ENCODE data around the gene DENND1B. TPM values are rescaled to one million over a fixed set of nuclear protein-coding genes. Genes with fewer than 3 reads are reported as not detected.

Gene DENND1B
- total RNA-seq, 1 experiment from 2014 or later: 19.2 TPM

- DNase-seq (ENCODE audit: extremely low read depth, low read depth): no peak
These were observed 85.2 kb downstream of the DENND1B start for GRCh38 chr1:197690074-197690473.

GRCh38 chr1:197688233-197688632, 87.0 kb downstream of the DENND1B start:
- no peak for DNase-seq (ENCODE audit: extremely low read depth, low read depth)

GRCh38 chr1:197686702-197687355, 88.5 kb downstream of the DENND1B start:
- DNase-seq (ENCODE audit: extremely low read depth, low read depth): no peak

- DNase-seq (ENCODE audit: extremely low read depth, low read depth): no peak
These were observed 89.0 kb downstream of the DENND1B start for GRCh38 chr1:197686231-197686630.

GRCh38 chr1:197685785-197686184, 89.5 kb downstream of the DENND1B start:
- no peak for DNase-seq (ENCODE audit: extremely low read depth, low read depth)

GRCh38 chr1:197683895-197684553, 91.3 kb downstream of the DENND1B start:
- no peak for DNase-seq (ENCODE audit: extremely low read depth, low read depth)

- DNase-seq (ENCODE audit: extremely low read depth, low read depth): no peak
These were observed 92.0 kb downstream of the DENND1B start for GRCh38 chr1:197683280-197683679.

DNA sequence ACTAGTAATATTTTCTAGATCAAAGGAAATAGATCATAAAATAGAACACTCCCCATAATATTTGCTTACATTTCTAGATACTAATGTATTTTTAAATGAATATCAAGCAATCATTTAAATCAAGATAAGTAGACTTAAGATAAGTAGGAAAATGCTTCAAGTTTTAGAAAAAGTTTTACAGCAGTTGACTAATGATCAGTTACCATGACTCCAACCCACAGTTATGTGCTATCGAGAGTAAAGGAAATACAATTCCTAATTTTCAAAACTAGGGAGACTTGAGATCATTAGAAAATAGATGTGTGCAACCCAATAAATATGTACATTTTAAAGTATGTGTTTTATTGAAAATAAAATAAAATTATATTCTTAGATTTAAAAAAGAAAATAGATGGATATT, 95.0 kb downstream of the DENND1B start:
- DNase-seq (ENCODE audit: extremely low read depth, low read depth): no peak

GRCh38 chr1:197677752-197678295, 97.5 kb downstream of the DENND1B start:
- no peak for DNase-seq (ENCODE audit: extremely low read depth, low read depth)

DNA sequence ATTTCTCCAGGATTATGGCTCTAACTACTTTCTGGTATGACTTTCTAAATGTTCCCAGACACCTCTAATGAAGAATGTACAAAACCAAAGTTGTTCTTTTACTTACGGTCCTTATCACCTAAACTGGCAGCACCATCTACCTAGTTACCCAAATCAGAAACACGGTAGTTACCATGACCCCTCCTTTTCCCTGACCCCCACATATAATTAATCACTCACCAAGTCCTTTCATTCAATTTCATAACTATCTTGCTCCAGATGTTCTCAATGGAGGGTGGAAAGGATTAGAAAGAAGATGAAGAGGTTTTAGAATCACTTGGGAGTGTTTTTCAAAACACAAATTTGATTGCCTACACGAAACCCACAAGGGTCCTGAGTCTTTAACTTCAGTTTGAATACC, 98.0 kb downstream of the DENND1B start:
- no peak for DNase-seq (ENCODE audit: extremely low read depth, low read depth)

DNA sequence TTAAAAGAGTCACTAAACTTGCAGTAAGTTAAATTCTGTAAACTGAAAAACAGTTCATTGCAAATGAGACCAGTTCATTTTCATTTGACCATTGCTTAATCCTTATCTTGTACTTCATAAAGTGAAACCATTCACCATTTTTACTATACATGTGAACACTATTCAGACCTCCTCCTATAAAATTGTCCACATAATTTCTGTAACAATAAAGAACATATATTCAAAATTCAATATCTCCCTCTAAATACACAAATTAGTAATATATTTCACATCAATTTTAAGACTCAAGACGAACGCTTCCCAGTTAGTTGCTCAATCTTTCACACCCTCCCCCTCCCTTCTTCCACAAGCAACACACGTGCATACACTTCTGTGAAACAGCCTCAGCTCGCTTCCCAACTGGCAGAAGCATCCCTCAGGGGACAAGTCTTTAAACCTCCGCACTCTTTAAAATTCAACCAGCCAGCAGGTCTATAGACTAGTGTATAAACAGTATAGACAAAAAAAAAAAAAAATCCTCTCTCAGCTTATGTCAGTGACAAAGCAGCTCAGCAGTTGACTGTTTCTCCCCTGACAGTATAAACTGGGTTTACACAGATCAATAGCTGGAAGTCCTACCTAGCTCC, 99.6 kb downstream of the DENND1B start:
- DNase-seq (ENCODE audit: extremely low read depth, low read depth): no peak

GRCh38 chr1:197674286-197674685, 101.0 kb downstream of the DENND1B start:
- DNase-seq (ENCODE audit: extremely low read depth, low read depth): no peak

DNA sequence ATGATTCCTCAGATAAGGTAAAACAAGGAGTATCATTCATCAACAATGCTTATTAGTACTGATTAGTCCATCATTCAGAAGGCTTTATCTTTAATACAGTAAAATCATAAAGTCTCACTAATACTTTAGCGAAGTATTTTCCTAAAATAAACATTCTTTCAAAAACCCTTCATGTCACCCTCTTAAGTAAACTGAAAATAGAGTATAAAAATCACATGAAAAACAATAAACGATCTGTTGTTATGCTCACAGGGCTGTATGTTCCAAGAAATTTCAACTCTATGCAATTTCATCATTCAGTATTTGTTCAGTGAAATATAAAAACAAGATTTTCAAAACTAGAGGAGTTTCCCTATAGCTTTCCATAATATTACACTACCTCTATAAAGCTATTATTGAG, 102.0 kb downstream of the DENND1B start:
- no peak for DNase-seq (ENCODE audit: extremely low read depth, low read depth)

- no peak for DNase-seq (ENCODE audit: extremely low read depth, low read depth)
These were observed 102.9 kb downstream of the DENND1B start for GRCh38 chr1:197672347-197672746.

DNA sequence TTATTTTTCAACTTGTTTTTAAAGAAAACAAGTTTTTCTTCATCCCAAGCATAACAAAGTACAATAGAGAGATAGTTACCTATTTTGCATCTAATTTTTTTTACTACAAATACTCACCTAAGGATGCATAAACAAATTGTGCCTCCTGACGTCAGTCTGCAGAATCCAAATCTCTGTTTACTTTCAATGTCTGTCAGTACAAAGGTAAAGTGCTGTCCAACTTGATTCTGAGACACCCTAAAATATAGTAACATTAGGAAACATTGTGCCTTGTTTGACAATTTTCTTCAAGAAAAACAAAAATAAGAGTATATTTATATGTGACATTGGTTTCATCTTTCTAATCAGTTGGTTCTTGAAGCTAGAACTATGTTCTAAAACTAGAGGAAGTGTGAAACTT, 103.4 kb downstream of the DENND1B start:
- no peak for DNase-seq (ENCODE audit: extremely low read depth, low read depth)

DNA sequence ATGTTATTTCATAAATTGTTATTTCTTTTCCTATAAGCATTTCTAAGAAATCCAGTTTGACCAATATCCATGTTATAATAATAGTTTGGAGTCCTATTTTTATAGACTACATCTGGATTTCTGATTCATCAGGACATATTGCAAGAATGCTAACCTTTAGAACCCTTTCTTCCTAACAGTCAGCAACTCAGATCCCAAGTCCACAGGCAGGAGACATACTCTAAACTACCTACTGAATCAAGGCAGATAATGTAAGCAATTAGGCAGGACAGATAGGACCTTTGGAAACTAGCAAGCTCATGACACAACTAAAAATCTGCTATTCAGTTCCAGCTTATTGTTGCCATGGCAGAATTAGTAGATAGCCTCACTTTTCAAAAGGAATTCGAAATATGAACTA, 104.1 kb downstream of the DENND1B start:
- no peak for DNase-seq (ENCODE audit: extremely low read depth, low read depth)

DNA sequence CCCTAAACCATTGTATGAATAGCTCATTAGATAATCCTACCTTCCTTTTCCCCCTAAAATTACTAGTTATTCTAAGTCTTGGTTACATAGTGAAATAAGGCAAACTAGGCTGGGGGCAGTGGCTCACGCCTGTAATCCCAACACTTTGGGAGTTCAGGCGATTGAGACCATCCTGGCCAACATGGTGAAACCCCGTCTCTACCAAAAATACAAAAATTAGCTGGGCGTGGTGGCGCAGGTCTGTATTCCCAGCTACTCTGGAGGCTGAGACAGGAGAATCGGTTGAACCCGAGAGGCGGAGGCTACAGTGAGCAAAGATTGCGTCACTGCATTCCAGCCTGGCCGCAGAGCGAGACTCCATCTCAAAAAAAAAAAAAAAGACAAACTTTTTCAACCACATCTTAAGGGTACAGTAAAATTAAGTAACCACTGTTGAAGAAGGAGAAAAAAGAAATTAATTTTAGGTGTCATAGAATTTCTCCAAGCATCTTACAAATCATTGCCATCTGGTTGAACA, 108.5 kb downstream of the DENND1B start:
- no peak for DNase-seq (ENCODE audit: extremely low read depth, low read depth)

- DNase-seq (ENCODE audit: extremely low read depth, low read depth): no peak
These were observed 110.9 kb downstream of the DENND1B start for GRCh38 chr1:197664391-197664790.

GRCh38 chr1:197663162-197663953, 111.9 kb downstream of the DENND1B start:
- DNase-seq (ENCODE audit: extremely low read depth, low read depth): peak; percentile 51

- DNase-seq (ENCODE audit: extremely low read depth, low read depth): no peak
These were observed 114.9 kb downstream of the DENND1B start for GRCh38 chr1:197660389-197660788.

DNA sequence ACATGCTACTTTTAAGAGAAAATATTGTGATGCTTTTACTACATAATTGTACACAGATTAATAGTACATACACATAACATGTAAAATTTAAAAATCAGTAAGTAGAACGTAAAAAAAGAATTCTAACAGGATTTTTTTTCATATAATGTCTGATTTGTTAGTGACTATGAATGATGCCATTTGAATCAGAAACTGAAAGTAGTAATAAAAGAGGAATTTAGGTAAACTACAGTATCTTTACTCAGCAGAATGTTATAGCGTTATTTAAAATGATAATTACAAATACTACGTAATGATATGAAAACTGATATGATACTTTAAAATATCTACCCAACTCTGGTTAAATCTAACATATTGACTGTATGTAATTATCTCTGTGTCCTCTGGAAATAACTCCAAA, 116.1 kb downstream of the DENND1B start:
- no peak for DNase-seq (ENCODE audit: extremely low read depth, low read depth)

Measured in NCI-H460 (cell line).